ENCODE data around the gene KCNJ15. TPM values are rescaled to one million over a fixed set of nuclear protein-coding genes. Genes with fewer than 3 reads are reported as not detected.

Gene KCNJ15
- total RNA-seq, 1 donor from 2014 or later: 2.2 TPM

DNA sequence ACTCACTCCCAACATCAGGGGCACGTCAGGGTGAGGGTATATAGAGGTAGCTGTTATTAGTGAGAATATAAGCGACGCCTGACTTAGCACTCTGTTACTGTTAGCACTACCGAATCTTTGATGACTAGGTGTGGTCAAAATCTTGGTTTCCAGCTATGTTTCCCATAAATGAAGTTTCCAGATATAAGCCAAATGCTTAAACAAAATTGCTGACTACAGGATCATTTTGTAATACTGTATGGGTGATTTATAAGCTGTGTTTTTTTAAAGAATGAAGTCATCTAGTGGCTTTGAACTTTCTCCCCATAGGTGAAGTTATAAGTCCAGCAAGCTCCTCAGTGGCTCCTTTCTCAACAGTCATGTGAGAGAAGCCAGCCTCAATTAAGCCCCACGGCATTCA lies 23.7 kb downstream of the KCNJ15 start:
- Mint-ChIP-seq H3K4me1 (ENCODE audit: low read depth) (no peaks in the 10 kb centered on the region), H3K36me3 (ENCODE audit: insufficient read depth) (no peaks in the 10 kb centered on the region), H3K9me3 (ENCODE audit: low read depth) (no peaks in the 10 kb centered on the region), H3K4me3 (ENCODE audit: low read depth) (no peak overlapping the region), H3K27me3 (peaks cover 13% of the 10 kb centered on the region), H3K27ac (no peak overlapping the region)
- TF ChIP-seq, protein P1, sequence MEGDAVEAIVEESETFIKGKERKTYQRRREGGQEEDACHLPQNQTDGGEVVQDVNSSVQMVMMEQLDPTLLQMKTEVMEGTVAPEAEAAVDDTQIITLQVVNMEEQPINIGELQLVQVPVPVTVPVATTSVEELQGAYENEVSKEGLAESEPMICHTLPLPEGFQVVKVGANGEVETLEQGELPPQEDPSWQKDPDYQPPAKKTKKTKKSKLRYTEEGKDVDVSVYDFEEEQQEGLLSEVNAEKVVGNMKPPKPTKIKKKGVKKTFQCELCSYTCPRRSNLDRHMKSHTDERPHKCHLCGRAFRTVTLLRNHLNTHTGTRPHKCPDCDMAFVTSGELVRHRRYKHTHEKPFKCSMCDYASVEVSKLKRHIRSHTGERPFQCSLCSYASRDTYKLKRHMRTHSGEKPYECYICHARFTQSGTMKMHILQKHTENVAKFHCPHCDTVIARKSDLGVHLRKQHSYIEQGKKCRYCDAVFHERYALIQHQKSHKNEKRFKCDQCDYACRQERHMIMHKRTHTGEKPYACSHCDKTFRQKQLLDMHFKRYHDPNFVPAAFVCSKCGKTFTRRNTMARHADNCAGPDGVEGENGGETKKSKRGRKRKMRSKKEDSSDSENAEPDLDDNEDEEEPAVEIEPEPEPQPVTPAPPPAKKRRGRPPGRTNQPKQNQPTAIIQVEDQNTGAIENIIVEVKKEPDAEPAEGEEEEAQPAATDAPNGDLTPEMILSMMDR (IDR thresholded peaks at IDR 0.05; ENCODE audit: unreplicated experiment): no peak
- no peak for DNase-seq (ENCODE audit: low spot score, unreplicated experiment)

DNA sequence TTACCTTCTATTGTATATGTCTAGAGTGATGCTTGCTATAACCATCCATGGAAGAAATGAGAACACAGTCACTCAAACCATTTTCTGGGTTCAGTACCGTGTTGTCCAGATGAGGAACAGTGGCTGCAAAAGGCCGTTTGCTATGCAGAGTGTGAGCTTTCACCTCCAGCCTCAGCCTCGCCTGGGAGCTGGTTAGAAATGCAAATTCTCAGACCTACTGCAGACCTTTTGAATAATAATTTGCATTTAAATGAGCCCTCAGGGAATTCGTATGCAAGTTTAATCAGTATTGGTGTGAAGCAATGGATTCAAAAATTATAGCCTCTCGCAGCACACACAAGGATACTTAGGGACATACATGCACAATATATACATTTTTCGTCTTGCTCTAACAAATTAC lies 24.1 kb downstream of the KCNJ15 start:
- Mint-ChIP-seq H3K27me3 (peaks cover 13% of the 10 kb centered on the region), H3K36me3 (ENCODE audit: insufficient read depth) (no peaks in the 10 kb centered on the region), H3K4me1 (ENCODE audit: low read depth) (no peaks in the 10 kb centered on the region), H3K4me3 (ENCODE audit: low read depth) (no peak overlapping the region), H3K9me3 (ENCODE audit: low read depth) (no peaks in the 10 kb centered on the region), H3K27ac (no peak overlapping the region)
- no peak for DNase-seq (ENCODE audit: low spot score, unreplicated experiment)
- TF ChIP-seq, protein P1 (IDR thresholded peaks at IDR 0.05; ENCODE audit: unreplicated experiment): no peak

DNA sequence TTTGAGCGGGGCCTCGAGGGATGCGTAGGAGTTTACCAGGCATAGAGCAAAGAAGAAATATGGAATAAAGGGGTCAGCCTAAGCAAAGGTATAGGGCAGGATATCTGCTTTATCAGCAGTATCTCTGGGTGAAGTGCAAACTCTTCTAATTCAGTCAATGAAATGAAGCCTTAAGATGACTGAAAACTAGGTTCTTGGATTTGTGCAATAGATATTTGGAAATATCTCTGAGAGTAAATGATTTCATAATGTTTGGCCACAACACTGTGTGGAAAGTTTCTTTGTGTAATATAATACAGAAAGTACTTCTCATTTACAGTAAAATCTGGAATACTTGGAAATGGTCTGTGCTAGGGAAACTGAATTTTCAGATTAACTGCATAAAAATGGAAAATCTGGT lies 26.1 kb downstream of the KCNJ15 start:
- Mint-ChIP-seq H3K4me1 (ENCODE audit: low read depth) (no peaks in the 10 kb centered on the region), H3K27me3 (peaks cover 16% of the 10 kb centered on the region), H3K9me3 (ENCODE audit: low read depth) (no peaks in the 10 kb centered on the region), H3K36me3 (ENCODE audit: insufficient read depth) (no peaks in the 10 kb centered on the region), H3K27ac (no peak overlapping the region), H3K4me3 (ENCODE audit: low read depth) (no peak overlapping the region)
- no peak for DNase-seq (ENCODE audit: low spot score, unreplicated experiment)
- TF ChIP-seq, protein P1 (IDR thresholded peaks at IDR 0.05; ENCODE audit: unreplicated experiment): no peak

DNA sequence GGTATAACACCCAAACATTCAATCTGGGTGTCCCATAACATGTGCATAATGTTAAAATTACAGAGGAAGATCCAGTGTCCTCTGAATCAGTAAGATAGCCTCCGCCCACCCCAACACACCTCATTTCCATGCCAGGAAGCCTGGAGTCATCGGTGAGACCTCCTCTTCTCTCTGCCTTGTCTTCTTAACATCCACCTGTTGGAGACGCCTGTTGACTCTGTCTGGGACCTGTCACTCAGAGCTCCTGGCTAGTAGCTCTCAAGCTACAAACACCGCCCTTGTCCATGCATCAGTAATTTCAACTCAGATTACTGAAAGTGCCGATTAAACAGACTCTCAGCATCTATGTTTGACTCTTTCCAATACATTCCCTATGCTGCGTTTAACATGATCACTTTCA lies 27.4 kb downstream of the KCNJ15 start:
- no peak overlapping the region for H3K4me3 Mint-ChIP-seq (ENCODE audit: low read depth)
- no peaks in the 10 kb centered on the region for H3K9me3 Mint-ChIP-seq (ENCODE audit: low read depth)
- H3K36me3 Mint-ChIP-seq (ENCODE audit: insufficient read depth): no peaks in the 10 kb centered on the region
- no peak overlapping the region for H3K27ac Mint-ChIP-seq
- H3K4me1 Mint-ChIP-seq (ENCODE audit: low read depth): no peaks in the 10 kb centered on the region
- H3K27me3 Mint-ChIP-seq: peaks cover 11% of the 10 kb centered on the region
- TF ChIP-seq, protein P1 (IDR thresholded peaks at IDR 0.05; ENCODE audit: unreplicated experiment): no peak
- DNase-seq (ENCODE audit: low spot score, unreplicated experiment): no peak

DNA sequence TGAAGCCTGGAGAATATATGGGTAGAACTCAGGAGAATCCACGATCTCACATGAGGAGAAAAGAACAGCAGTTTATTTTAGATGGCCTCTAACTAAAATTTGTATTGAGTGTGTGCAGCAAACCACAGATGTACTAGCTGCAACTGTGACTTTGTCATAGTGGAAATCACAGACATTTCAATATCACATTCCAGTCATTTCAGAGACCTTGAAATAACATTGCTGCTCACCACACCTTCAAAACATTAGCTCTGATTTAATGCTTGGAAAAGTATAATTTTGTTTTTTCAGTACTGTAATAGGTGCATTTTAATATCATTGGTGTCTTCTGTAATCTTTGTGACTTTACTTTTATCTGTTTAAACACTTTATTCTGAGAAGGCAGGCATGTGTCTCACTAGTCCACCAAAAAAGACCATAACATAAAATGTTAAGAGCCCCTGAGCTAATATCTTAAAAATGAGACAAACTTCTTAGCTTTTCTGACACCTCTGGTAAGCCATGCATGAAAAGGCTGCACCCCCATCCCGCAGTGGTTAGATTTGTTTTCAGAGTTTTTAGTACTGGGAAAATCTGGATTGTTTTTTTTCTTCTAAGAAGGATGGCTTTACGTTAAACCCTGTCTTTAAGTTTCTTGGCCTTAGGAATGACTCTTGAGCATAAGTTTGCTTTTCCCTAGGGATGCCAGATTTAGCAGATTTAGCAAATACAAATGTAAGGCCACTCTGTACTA lies 30.1 kb downstream of the KCNJ15 start:
- no peak overlapping the region for H3K27ac Mint-ChIP-seq
- no peak for DNase-seq (ENCODE audit: low spot score, unreplicated experiment)
- H3K4me1 Mint-ChIP-seq (ENCODE audit: low read depth): no peaks in the 10 kb centered on the region
- no peaks in the 10 kb centered on the region for H3K36me3 Mint-ChIP-seq (ENCODE audit: insufficient read depth)
- H3K4me3 Mint-ChIP-seq (ENCODE audit: low read depth): no peak overlapping the region
- no peaks in the 10 kb centered on the region for H3K9me3 Mint-ChIP-seq (ENCODE audit: low read depth)
- TF ChIP-seq, protein P1 (IDR thresholded peaks at IDR 0.05; ENCODE audit: unreplicated experiment): no peak
- H3K27me3 Mint-ChIP-seq: peaks cover 19% of the 10 kb centered on the region
